HG03108 (cell line): ENCODE measurements around the gene TMEM231.
A peak's percentile ranks its signal among the peaks of the same experiment; 100 is the strongest.
"Not testable (repeated sequence)": the region's sequence is repeated elsewhere in the genome, so short reads cannot be mapped to it uniquely, and the experiment has no call there.

Experiments
- ATAC-seq: cut with Tn5 transposase; IDR thresholded peaks from one replicate; pipeline ENCODE4 v1.9.1; 2021; ENCODE audit warnings: moderate library complexity; ENCODE audit not compliant: unreplicated experiment

Gene TMEM231

GRCh38 chr16:75567911-75568310 lies 11.9 kb upstream of the TMEM231 start:
- ATAC-seq = no peak

GRCh38 chr16:75566758-75567255 lies 10.8 kb upstream of the TMEM231 start:
- no peak for ATAC-seq

GRCh38 chr16:75566040-75566757 lies 10.1 kb upstream of the TMEM231 start, which contains the start of gene GABARAPL2:
TSS of gene GABARAPL2 (plus strand) at chr16:75566379. CDS start at chr16:75566487, 108 bp downstream.
- ATAC-seq = peak; percentile 65

GRCh38 chr16:75565640-75566039 lies 9.6 kb upstream of the TMEM231 start:
- no peak for ATAC-seq

- no peak for ATAC-seq
Measured at GRCh38 chr16:75559564-75560372, 3.7 kb upstream of the TMEM231 start.

- ATAC-seq = no peak
Measured at GRCh38 chr16:75558846-75559401, 2.9 kb upstream of the TMEM231 start.

GRCh38 chr16:75556431-75556950 lies 439 bp upstream of the TMEM231 start:
- ATAC-seq = no peak

- peak; percentile 31 for ATAC-seq
Measured at GRCh38 chr16:75555213-75555706, 792 bp downstream of the TMEM231 start.

- no peak for ATAC-seq
Measured at GRCh38 chr16:75552951-75553350, 3.1 kb downstream of the TMEM231 start.

- peak; percentile 83 for ATAC-seq
Measured at GRCh38 chr16:75550211-75550662, 5.8 kb downstream of the TMEM231 start.

GRCh38 chr16:75548456-75548855 lies 7.6 kb downstream of the TMEM231 start:
- not testable (repeated sequence) for ATAC-seq

- ATAC-seq = no peak
Measured at GRCh38 chr16:75546293-75546692, 9.8 kb downstream of the TMEM231 start.

- not testable (repeated sequence) for ATAC-seq
Measured at GRCh38 chr16:75545879-75546278, 10.2 kb downstream of the TMEM231 start.

GRCh38 chr16:75542462-75542861 lies 13.6 kb downstream of the TMEM231 start:
- ATAC-seq = not testable (repeated sequence)

- ATAC-seq = no peak
Measured at GRCh38 chr16:75541236-75541635, 14.8 kb downstream of the TMEM231 start.

- ATAC-seq = not testable (repeated sequence)
Measured at GRCh38 chr16:75538882-75539565, 17.0 kb downstream of the TMEM231 start.

GRCh38 chr16:75537776-75538175 lies 18.3 kb downstream of the TMEM231 start:
- ATAC-seq = no peak

GRCh38 chr16:75535901-75536300 lies 20.2 kb downstream of the TMEM231 start, which contains the start of gene CHST5:
TSS of gene CHST5 (minus strand) at chr16:75536108. CDS start at chr16:75530384, 5,724 bp downstream.
- ATAC-seq = no peak

GRCh38 chr16:75535211-75535843 lies 20.7 kb downstream of the TMEM231 start:
- no peak for ATAC-seq
